SK-N-SH (cell line): ENCODE results near the gene BRINP3. TPM values are rescaled to one million over a fixed set of nuclear protein-coding genes. Genes with fewer than 3 reads are reported as not detected.

Experiments used
- CTCF ChIA-PET: fragments of 300-600, 350-600 bp; formaldehyde crosslinking; extraction: SDS; loops from one replicate; lab custom pipeline; 2021; lab: Yijun Ruan, JAX
- POLR2A ChIA-PET: fragments of 350-600 bp; sonication (Branson Sonifier 250); formaldehyde crosslinking; extraction: SDS; loops from one replicate; lab custom pipeline; 2020; ENCODE audit warnings: antibody characterized with exemption, inconsistent platforms; lab: Yijun Ruan, JAX
- DNase-seq: peaks from one replicate; pipeline ENCODE4 v3.0.0; 2012
- H2AFZ ChIP-seq: fragments of 200-600 bp; sonication (generic); 2 replicates; pipeline ENCODE4 v1.8.1; 2016; ENCODE audit warnings: antibody characterized with exemption, mild to moderate bottlenecking, low read depth
- H3F3A ChIP-seq: fragments of 200-600 bp; sonication (generic); replicated peaks from 2 replicates; pipeline ENCODE3; 2016; ENCODE audit warnings: antibody characterized with exemption, mild to moderate bottlenecking; ENCODE audit not compliant: insufficient read depth
- H3K27ac ChIP-seq, 2 experiments: fragments of 200-500 bp in 1 of 2; fragments of 200-600 bp in 1 of 2; sonication (Bioruptor generic) in 1 of 2; sonication (generic), shearing (Covaris generic) in 1 of 2; 2 replicates each; pipeline versions ENCODE4 v1.5.1 to v1.6.1; 2014 to 2016; ENCODE audit warnings: low read depth in 2 of 2, inconsistent platforms in 1 of 2, low read length in 1 of 2, mild to moderate bottlenecking in 1 of 2, mixed read lengths in 1 of 2
- H3K27me3 ChIP-seq: fragments of 200-600 bp; sonication (generic), shearing (Covaris generic); 2 replicates; pipeline ENCODE4 v1.6.1; 2016; ENCODE audit warnings: mixed run types; ENCODE audit not compliant: insufficient read depth
- H3K36me3 ChIP-seq, 2 experiments: fragments of 200-500 bp in 1 of 2; fragments of 200-600 bp in 1 of 2; sonication (Bioruptor generic) in 1 of 2; sonication (generic) in 1 of 2; replicated peaks in 1 of 2; 2 replicates each; pipeline versions ENCODE3 to v1.5.1; 2014 to 2016; ENCODE audit warnings: low read length in 1 of 2, mild to moderate bottlenecking in 1 of 2; ENCODE audit not compliant: insufficient read depth in 2 of 2, control insufficient read depth in 1 of 2
- H3K4me1 ChIP-seq, 2 experiments: fragments of 200-500 bp in 1 of 2; fragments of 200-600 bp in 1 of 2; sonication (Bioruptor generic) in 1 of 2; sonication (generic), shearing (Covaris generic) in 1 of 2; 2 replicates each; pipeline versions ENCODE4 v1.5.1 to v1.6.1; 2014 to 2016; ENCODE audit warnings: low read depth in 1 of 2, low read length in 1 of 2, mixed run types in 1 of 2; ENCODE audit not compliant: insufficient read depth in 2 of 2, control insufficient read depth in 1 of 2
- H3K4me2 ChIP-seq: fragments of 200-600 bp; sonication (generic), shearing (Covaris generic); 2 replicates; pipeline ENCODE4 v1.6.1; 2017; ENCODE audit warnings: mixed run types
- H3K4me3 ChIP-seq, 2 experiments: fragments of 200-500 bp in 1 of 2; fragments of 200-600 bp in 1 of 2; sonication (Bioruptor generic) in 1 of 2; sonication (generic), shearing (Covaris generic) in 1 of 2; 2 replicates each; pipeline versions ENCODE4 v1.5.1 to v1.8.1; 2014 to 2016; ENCODE audit warnings: low read depth in 2 of 2, inconsistent platforms in 1 of 2, low read length in 1 of 2, mild to moderate bottlenecking in 1 of 2, mixed read lengths in 1 of 2, moderate library complexity in 1 of 2
- H3K79me2 ChIP-seq: fragments of 200-600 bp; sonication (generic); 2 replicates; pipeline ENCODE4 v1.8.1; 2017; ENCODE audit warnings: mild to moderate bottlenecking; ENCODE audit not compliant: insufficient read depth
- H3K9ac ChIP-seq: fragments of 200-600 bp; sonication (generic); 2 replicates; pipeline ENCODE4 v1.6.1; 2017; ENCODE audit warnings: mixed run types
- H3K9me2 ChIP-seq: fragments of 200-600 bp; sonication (generic); 2 replicates; pipeline ENCODE4 v1.6.1; 2017; ENCODE audit warnings: mixed run types
- H3K9me3 ChIP-seq: fragments of 200-600 bp; sonication (generic); 2 replicates; pipeline ENCODE4 v1.6.1; 2017; ENCODE audit warnings: mixed run types, mild to moderate bottlenecking, moderate library complexity
- H4K20me1 ChIP-seq: fragments of 200-600 bp; sonication (generic); 2 replicates; pipeline ENCODE4 v1.6.1; 2017; ENCODE audit warnings: mild to moderate bottlenecking, mixed run types; ENCODE audit not compliant: insufficient read depth
- CHD2 ChIP-seq: fragments of 150-350 bp; IDR thresholded peaks from 2 replicates; pipeline ENCODE4 v1.6.1; 2018; ENCODE audit warnings: low read length; ENCODE audit not compliant: partially characterized antibody
- CTCF ChIP-seq: fragments of 200-600 bp; sonication (generic); IDR thresholded peaks from 2 replicates; pipeline ENCODE4 v1.6.1; 2017; ENCODE audit warnings: antibody characterized with exemption, mild to moderate bottlenecking, moderate library complexity
- ELF1 ChIP-seq: IDR thresholded peaks from 2 replicates; pipeline ENCODE4 v1.4.0; 2012
- EZH2phosphoT487 ChIP-seq: fragments of 200-600 bp; sonication (generic); IDR thresholded peaks from 2 replicates; pipeline ENCODE4 v1.6.1; 2017; ENCODE audit warnings: low read depth, mixed run types, mild to moderate bottlenecking, antibody characterized with exemption, moderate library complexity, borderline replicate concordance
- FOSL2 ChIP-seq: IDR thresholded peaks from 2 replicates; pipeline ENCODE4 v1.4.0; 2012; ENCODE audit warnings: low read depth, mild to moderate bottlenecking, moderate library complexity, borderline replicate concordance
- GABPA ChIP-seq: IDR thresholded peaks from 2 replicates; pipeline ENCODE4 v1.4.0; 2012; ENCODE audit warnings: low read depth, mild to moderate bottlenecking
- GATA2 ChIP-seq: sonication (generic); formaldehyde crosslinking; IDR thresholded peaks from 2 replicates; pipeline ENCODE4 v1.5.0; 2020; ENCODE audit warnings: mild to moderate bottlenecking, missing genetic modification reagents
- JUND ChIP-seq: IDR thresholded peaks from 2 replicates; pipeline ENCODE4 v1.4.0; 2012
- RAD21 ChIP-seq: IDR thresholded peaks from 2 replicates; pipeline ENCODE4 v1.6.1; 2012; ENCODE audit warnings: mild to moderate bottlenecking, low read length
- RXRA ChIP-seq: IDR thresholded peaks from 2 replicates; pipeline ENCODE4 v1.4.0; 2012; ENCODE audit warnings: low read depth, mild to moderate bottlenecking, borderline replicate concordance
- ZBTB33 ChIP-seq: IDR thresholded peaks from 2 replicates; pipeline ENCODE4 v1.4.0; 2012; ENCODE audit warnings: low read depth, borderline replicate concordance
- WGBS: methylation state at CpG from one replicate; pipeline ENCODE4 v1.1.6; 2017; ENCODE audit warnings: low lambda C conversion rate; 5-methylcytosine and 5-hydroxymethylcytosine counted together
- polyA plus RNA-seq, 3 experiments: library from polyadenylated mRNA; depleted of rRNA; stranded (reverse); fragments of >200 nt; gene quantifications; 2 replicates each; pipeline ENCODE4 v1.2.3, GENCODE V29; 2012

Gene BRINP3
- polyA plus RNA-seq, 1 of the 3 experiments (the other 2 are of a cell fraction): not detected

- TF ChIP-seq EZH2phosphoT487 (no peak), ELF1 (no peak), GATA2 (CRISPR knock-in tag) (no peak), JUND (no peak), CTCF (peak; percentile 60), GABPA (no peak), RXRA (no peak), RAD21 (peak; percentile 76)
Measured at GRCh38 chr1:190436615-190437014, 41.0 kb downstream of the BRINP3 start (continued).

- Histone ChIP-seq H3K9ac (no peak overlapping the region), H2AFZ (no peak overlapping the region), H3K79me2 (no peaks in the 10 kb centered on the region), H3K27ac (no peak overlapping the region), H3K27me3 (no peaks in the 10 kb centered on the region), H3K4me2 (no peak overlapping the region), H3F3A (no peaks in the 10 kb centered on the region), H3K4me1 (no peaks in the 10 kb centered on the region; a peak in 1 of 4 replicates), H3K9me2 (no peaks in the 10 kb centered on the region), H3K36me3 (no peaks in the 10 kb centered on the region), H3K4me3 (no peak overlapping the region), H4K20me1 (no peaks in the 10 kb centered on the region), H3K9me3 (no peaks in the 10 kb centered on the region)
- no peak for DNase-seq
- CTCF ChIA-PET: no interaction called here
- TF ChIP-seq FOSL2 (no peak), CHD2 (no peak), ELF1 (no peak), ZBTB33 (no peak), CTCF (no peak)
- POLR2A ChIA-PET: no interaction called here
- WGBS: 89% methylated on average over 2 of the region's 2 CpGs
Measured at GRCh38 chr1:190429932-190430331, 47.7 kb downstream of the BRINP3 start.
